ENCODE data around the gene EEFSEC. TPM values are rescaled to one million over a fixed set of nuclear protein-coding genes. Genes with fewer than 3 reads are reported as not detected.

Gene EEFSEC
- polyA plus RNA-seq, 1 experiment = 6.8 TPM

DNA sequence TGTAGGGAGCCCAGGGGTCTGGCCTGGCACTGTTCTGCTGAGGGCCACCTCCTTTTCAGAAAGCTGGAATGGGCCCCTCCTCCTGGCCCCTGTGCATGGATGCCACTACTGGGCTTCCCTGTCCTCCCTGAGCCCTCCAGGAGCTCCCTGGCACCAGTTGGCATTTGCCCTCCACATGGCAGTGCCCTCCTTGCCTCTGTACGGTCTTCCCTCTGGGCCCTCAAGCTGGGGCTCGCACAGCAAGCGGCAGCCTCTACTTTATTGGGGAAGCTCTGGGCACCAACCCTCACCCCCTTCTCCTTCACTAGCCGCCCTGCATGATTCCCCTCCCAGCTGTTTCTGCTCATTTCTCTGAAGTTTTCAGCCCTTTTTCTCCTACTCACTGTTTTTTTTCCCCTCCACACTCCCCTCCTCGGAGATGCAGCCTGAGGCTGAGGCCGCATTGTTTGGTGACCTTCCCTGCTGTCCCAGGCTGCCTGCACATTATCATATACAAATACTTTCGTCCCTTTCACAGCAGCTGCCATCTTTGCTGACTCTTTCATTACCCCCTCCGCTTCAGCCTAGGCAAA, 127.3 kb downstream of the EEFSEC start:
- POLR2A ChIA-PET = no interaction called here
- CTCF ChIA-PET = no interaction called here
- Histone ChIP-seq H3K4me3 (ENCODE audit: low read depth, low read length) (no peak overlapping the region), H3K27me3 (ENCODE audit: control insufficient read depth, insufficient read depth, low read length) (no peaks in the 10 kb centered on the region), H3K27ac (ENCODE audit: low read depth, low read length) (no peak overlapping the region), H3K9me3 (ENCODE audit: control insufficient read depth, insufficient read depth, low read length) (no peaks in the 10 kb centered on the region)
- TF ChIP-seq CTCF (IDR thresholded peaks at IDR 0.05; ENCODE audit: low read depth, low read length) = no peak
- DNase-seq (ENCODE audit: low read depth, low spot score) = no peak

DNA sequence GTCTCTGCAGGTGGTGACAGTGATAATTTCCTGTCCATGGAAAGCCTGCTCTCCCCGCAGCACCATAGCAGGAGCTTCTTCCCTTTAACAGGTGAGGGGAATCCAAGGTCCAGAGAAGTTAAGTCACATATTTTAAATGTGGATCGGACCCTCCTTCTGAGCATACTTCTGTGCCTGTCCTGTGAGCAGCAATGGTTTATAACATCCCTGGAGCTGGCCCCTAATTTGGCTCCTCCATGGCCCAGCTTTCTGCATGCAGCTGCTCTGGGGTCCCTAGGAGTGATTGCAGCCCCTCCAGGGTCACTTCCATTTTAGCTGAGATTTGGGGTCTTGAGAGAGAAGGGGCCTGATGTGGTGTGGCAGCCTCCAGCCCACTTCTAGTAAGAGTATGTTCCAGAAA, 127.8 kb downstream of the EEFSEC start:
- no peak for DNase-seq (ENCODE audit: low read depth, low spot score)
- ChIA-PET CTCF (no interaction called here), POLR2A (no interaction called here)
- H3K27ac ChIP-seq (ENCODE audit: low read depth, low read length) = no peak overlapping the region
- TF ChIP-seq CTCF (IDR thresholded peaks at IDR 0.05; ENCODE audit: low read depth, low read length) = no peak
- H3K27me3 ChIP-seq (ENCODE audit: control insufficient read depth, insufficient read depth, low read length) = no peaks in the 10 kb centered on the region
- no peaks in the 10 kb centered on the region for H3K9me3 ChIP-seq (ENCODE audit: control insufficient read depth, insufficient read depth, low read length)
- H3K4me3 ChIP-seq (ENCODE audit: low read depth, low read length) = no peak overlapping the region

DNA sequence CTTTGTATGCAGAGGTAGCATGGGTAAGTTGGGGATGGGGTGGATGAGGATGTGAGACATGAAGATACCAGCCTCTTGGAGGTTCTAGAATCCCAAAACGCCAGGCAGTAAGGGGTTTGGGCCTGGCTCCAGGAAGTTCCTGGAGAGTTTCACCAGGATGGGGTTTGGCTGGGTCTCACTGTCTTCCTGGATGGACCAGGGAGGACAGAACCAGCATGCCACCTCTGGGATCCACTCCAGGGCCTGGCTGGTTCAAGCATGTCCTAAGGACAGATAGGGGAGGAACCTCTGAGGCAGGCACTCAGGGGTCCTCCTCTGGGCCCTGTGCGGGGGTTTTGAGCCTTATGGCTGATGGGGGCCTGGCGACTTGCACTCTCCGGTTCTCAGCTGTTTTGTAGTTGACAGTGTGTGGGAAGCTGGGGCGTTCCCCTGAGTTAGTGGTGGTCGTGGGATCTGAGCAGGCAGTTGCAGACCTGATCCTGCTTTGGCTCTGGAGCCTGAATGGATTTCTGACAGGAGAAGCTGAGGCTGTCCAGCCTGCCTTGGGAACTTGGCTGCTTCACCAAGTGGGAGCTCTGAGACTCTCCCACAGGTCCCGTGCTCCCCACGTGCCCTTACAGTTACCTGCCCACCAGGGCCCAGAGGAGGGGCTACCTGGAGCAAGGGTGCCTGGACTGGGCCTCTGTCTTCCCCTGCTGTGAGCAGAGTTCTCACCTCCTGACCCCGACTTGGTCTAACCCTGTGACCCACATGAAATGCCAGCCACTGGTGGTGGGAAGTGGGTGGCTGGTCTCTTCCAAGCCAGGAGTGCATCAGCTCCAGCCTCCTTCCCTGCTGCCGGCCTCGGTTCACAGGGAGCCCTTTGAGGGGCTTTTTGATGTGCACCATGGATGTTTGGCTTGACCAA, 128.4 kb downstream of the EEFSEC start:
- Histone ChIP-seq H3K27ac (ENCODE audit: low read depth, low read length) (peak overlapping the region; percentile 31), H3K9me3 (ENCODE audit: control insufficient read depth, insufficient read depth, low read length) (no peaks in the 10 kb centered on the region), H3K4me3 (ENCODE audit: low read depth, low read length) (no peak overlapping the region), H3K27me3 (ENCODE audit: control insufficient read depth, insufficient read depth, low read length) (no peaks in the 10 kb centered on the region)
- CTCF ChIA-PET = no interaction called here
- DNase-seq (ENCODE audit: low read depth, low spot score) = no peak
- no peak for TF ChIP-seq CTCF (IDR thresholded peaks at IDR 0.05; ENCODE audit: low read depth, low read length)
- POLR2A ChIA-PET = no interaction called here

GRCh38 chr3:128282380-128283196, 129.3 kb downstream of the EEFSEC start:
- ChIA-PET CTCF (no interaction called here), POLR2A (no interaction called here)
- H3K9me3 ChIP-seq (ENCODE audit: control insufficient read depth, insufficient read depth, low read length) = no peaks in the 10 kb centered on the region
- no peak overlapping the region for H3K4me3 ChIP-seq (ENCODE audit: low read depth, low read length)
- TF ChIP-seq CTCF (IDR thresholded peaks at IDR 0.05; ENCODE audit: low read depth, low read length) = no peak
- DNase-seq (ENCODE audit: low read depth, low spot score) = no peak
- H3K27me3 ChIP-seq (ENCODE audit: control insufficient read depth, insufficient read depth, low read length) = no peaks in the 10 kb centered on the region
- peak overlapping the region; percentile 31 for H3K27ac ChIP-seq (ENCODE audit: low read depth, low read length)

DNA sequence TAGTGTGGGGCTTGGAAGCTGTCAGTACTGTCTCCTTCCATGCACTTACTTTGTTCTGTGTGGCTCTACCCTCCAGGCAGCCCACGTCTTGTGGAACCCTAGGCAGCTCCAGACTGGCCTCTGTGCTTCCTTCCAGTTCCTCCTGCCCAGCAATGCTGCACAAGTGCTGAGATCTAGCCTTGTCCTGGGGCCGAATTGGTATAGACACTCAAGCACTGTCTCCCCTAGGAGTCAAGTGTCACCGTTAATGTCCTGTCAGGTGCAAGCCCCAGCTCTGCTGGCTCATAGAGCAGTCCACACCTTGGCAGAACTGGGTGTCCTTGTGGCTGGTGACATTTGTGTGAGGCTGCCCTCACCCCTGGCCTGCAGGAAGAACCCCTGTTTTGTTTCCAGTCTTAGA, 130.1 kb downstream of the EEFSEC start:
- no peak for TF ChIP-seq CTCF (IDR thresholded peaks at IDR 0.05; ENCODE audit: low read depth, low read length)
- no peak for DNase-seq (ENCODE audit: low read depth, low spot score)
- POLR2A ChIA-PET = no interaction called here
- Histone ChIP-seq H3K9me3 (ENCODE audit: control insufficient read depth, insufficient read depth, low read length) (no peaks in the 10 kb centered on the region), H3K27me3 (ENCODE audit: control insufficient read depth, insufficient read depth, low read length) (no peaks in the 10 kb centered on the region), H3K27ac (ENCODE audit: low read depth, low read length) (no peak overlapping the region), H3K4me3 (ENCODE audit: low read depth, low read length) (no peak overlapping the region)
- CTCF ChIA-PET = no interaction called here

All from AG04450 (cell line).